IPS-20b (cell line): Measurements from ENCODE around the gene TNXB.
"Not testable (repeated sequence)": the region's sequence is repeated elsewhere in the genome, so short reads cannot be mapped to it uniquely, and the experiment has no call there.

Experiments
- H3K27ac ChIP-seq: one replicate; pipeline ENCODE4 v1.5.1; 2013; ENCODE audit warnings: low read length
- H3K27me3 ChIP-seq: 2 replicates; pipeline ENCODE4 v1.6.1; 2013; ENCODE audit warnings: mild to moderate bottlenecking, low read length, inconsistent platforms; ENCODE audit not compliant: insufficient read depth
- H3K36me3 ChIP-seq: 2 replicates; pipeline ENCODE4 v1.6.1; 2013; ENCODE audit warnings: low read depth, mild to moderate bottlenecking, inconsistent platforms, low read length, moderate library complexity; ENCODE audit not compliant: insufficient read depth
- H3K4me1 ChIP-seq: 2 replicates; pipeline ENCODE4 v1.6.1; 2013; ENCODE audit warnings: mild to moderate bottlenecking, control low read depth, inconsistent platforms, low read length, moderate library complexity; ENCODE audit not compliant: insufficient read depth
- H3K4me3 ChIP-seq: 2 replicates; pipeline ENCODE4 v1.5.1; 2013; ENCODE audit warnings: mild to moderate bottlenecking, low read length, inconsistent platforms
- H3K9ac ChIP-seq: 2 replicates; pipeline ENCODE4 v1.6.1; 2013; ENCODE audit warnings: low read depth, mild to moderate bottlenecking, inconsistent platforms, low read length, moderate library complexity
- H3K9me3 ChIP-seq: 2 replicates; pipeline ENCODE4 v1.6.1; 2013; ENCODE audit warnings: mild to moderate bottlenecking, low read depth, low read length, inconsistent platforms; ENCODE audit not compliant: insufficient read depth

Gene TNXB

DNA sequence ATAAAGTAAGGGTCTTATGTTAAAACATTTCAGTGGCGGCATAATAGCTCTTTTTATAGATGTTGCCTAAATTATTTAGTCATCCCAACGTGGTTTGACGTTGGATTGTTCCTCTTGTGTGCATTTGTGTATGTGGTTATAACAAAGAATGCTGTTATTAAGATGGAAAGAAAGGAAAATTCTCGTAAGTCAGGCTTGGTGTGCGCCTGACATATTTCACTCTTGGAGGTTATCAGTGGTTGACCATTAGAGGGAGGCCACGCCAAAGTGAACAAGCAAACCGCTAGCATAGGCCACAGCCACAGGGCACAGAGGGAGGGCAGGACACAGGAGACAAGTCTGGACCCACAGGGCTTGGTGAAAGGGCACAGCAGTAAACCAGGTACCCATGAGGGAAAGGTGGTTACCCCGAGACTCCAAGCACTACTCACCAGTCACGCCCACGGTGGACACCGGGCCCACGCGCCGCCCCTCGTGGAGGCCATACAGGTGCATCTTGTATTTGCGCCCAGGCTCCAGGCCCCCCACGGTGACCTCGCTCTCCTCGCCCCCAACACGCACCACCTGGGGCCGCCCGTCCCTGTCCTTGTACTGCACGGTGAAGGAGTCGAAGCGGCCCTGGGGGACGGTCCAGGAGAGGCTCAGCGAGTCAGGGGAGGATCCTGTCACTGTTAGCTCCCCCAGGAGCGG lies 48.0 kb downstream of the TNXB start:
- no peaks in the 10 kb centered on the region for H3K9me3 ChIP-seq
- no peak overlapping the region for H3K4me3 ChIP-seq
- H3K36me3 ChIP-seq: no peaks in the 10 kb centered on the region
- no peaks in the 10 kb centered on the region for H3K27me3 ChIP-seq
- H3K9ac ChIP-seq: no peak overlapping the region
- H3K4me1 ChIP-seq: no peaks in the 10 kb centered on the region
- no peak overlapping the region for H3K27ac ChIP-seq

DNA sequence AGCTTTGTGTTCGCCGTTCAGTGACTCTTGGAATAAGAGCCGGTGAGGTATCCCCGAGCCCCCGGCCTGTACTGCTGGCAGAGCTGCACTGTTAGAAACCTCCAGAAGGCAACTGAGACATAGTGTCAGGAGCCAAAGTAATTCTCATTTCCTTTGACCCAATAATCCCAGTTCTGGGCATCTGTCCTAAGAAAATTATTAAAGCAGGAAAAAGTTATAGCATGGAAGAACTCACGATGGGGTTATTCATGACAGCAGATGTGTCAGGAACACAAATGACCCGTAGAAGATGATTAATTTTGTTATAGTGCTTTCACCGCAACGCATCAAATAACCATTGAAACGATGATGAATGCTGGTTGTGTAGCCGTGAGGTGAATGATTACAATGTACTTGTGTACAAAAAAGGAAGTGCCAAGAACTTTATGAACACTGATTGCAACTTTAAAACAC lies 50.6 kb downstream of the TNXB start:
- Histone ChIP-seq H3K9me3 (no peaks in the 10 kb centered on the region), H3K27me3 (no peaks in the 10 kb centered on the region), H3K4me1 (no peaks in the 10 kb centered on the region), H3K4me3 (no peak overlapping the region), H3K36me3 (no peaks in the 10 kb centered on the region), H3K9ac (no peak overlapping the region), H3K27ac (no peak overlapping the region)

DNA sequence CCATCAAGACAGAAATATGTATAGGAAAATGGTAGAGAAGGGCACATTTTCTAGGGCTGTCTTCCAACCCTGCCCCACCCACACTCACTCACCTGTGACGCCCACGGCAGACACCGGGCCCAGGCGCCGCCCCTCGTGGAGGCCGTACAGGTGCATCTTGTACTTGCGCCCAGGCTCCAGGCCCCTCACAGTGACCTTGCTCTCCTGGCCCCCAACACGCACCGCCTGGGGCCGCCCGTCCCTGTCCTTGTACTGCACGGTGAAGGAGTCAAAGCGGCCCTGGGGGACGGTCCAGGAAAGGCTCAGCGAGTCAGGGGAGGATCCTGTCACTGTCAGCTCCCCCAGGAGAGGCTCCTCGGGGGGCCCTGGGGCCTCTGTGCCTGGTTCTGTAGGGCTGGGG lies 51.2 kb downstream of the TNXB start:
- Histone ChIP-seq H3K27ac (no peak overlapping the region), H3K9ac (no peak overlapping the region), H3K4me3 (no peak overlapping the region), H3K27me3 (no peaks in the 10 kb centered on the region), H3K4me1 (no peaks in the 10 kb centered on the region), H3K9me3 (no peaks in the 10 kb centered on the region), H3K36me3 (no peaks in the 10 kb centered on the region)

DNA sequence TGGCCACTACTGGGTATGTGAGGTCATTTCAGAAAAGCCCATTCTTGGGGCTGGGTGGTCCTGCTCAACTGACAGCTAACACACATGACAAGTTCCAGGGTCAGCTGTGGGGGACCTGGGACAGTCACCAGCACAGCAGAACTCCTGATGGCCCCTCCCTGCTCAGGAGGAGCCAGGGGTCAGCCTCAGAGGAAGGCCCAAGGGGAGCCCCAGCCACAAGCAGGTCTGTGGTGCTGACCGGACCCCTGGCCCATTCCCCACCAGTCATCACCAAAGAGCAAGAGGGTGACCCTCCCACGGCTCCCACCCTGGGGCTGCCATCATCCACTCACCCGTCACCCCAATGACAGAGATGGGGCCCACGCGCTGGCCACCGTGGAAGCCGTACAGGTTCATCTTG lies 52.9 kb downstream of the TNXB start:
- H3K9me3 ChIP-seq: no peaks in the 10 kb centered on the region
- H3K9ac ChIP-seq: no peak overlapping the region
- H3K4me1 ChIP-seq: no peaks in the 10 kb centered on the region
- H3K4me3 ChIP-seq: no peak overlapping the region
- no peaks in the 10 kb centered on the region for H3K36me3 ChIP-seq
- no peak overlapping the region for H3K27ac ChIP-seq
- no peaks in the 10 kb centered on the region for H3K27me3 ChIP-seq

DNA sequence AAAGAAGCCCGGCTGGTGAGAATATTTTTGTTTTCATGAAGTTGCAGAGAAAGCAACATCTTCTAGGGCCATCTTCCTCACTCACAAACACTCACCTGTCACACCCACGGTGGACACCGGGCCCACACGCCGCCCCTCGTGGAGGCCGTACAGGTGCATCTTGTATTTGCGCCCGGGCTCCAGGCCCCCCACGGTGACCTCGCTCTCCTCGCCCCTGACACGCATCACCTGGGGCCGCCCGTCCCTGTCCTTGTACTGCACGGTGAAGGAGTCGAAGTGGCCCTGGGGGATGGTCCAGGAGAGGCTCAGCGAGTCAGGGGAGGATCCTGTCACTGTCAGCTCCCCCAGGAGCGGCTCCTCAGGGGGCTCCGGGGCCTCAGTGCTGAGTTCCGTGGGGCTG lies 53.4 kb downstream of the TNXB start:
- H3K27me3 ChIP-seq, H3K27ac ChIP-seq, H3K4me1 ChIP-seq, H3K36me3 ChIP-seq, H3K9me3 ChIP-seq, H3K4me3 ChIP-seq, H3K9ac ChIP-seq: not testable (repeated sequence)

DNA sequence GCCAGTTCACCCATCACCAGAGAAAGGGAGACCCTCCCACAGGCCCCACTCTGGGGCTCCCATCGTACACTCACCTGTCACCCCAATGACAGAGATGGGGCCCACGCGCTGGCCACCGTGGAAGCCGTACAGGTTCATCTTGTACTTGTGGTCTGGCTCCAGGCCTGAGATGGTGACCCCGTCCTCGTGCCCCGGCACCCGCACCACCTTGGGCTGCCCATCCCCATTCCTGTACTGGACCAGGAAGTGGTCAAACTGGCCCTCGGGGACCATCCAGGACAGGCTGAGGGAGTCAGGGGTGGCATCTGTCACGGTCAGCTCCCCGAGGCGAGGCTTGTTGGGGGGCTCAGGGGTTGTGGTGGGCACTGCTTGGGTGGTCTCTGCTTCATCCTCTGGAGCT lies 55.8 kb downstream of the TNXB start:
- H3K9me3 ChIP-seq, H3K27ac ChIP-seq, H3K36me3 ChIP-seq, H3K4me1 ChIP-seq, H3K4me3 ChIP-seq, H3K27me3 ChIP-seq, H3K9ac ChIP-seq: not testable (repeated sequence)

DNA sequence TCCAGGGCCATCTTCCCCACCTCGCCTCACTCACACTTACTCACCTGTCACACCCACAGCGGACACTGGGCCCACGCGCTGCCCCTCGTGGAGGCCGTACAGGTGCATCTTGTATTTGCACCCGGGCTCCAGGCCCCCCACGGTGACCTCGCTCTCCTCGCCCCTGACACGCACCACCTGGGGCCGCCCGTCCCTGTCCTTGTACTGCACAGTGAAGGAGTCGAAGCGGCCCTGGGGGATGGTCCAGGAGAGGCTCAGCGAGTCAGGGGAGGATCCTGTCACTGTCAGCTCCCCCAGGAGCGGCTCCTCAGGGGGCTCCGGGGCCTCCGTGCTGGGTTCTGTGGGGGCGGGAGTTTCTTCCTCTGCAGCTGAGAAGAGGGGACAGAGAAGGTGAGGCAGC lies 56.5 kb downstream of the TNXB start:
- H3K9me3 ChIP-seq, H3K27me3 ChIP-seq, H3K27ac ChIP-seq, H3K9ac ChIP-seq, H3K4me3 ChIP-seq, H3K4me1 ChIP-seq, H3K36me3 ChIP-seq: not testable (repeated sequence)

DNA sequence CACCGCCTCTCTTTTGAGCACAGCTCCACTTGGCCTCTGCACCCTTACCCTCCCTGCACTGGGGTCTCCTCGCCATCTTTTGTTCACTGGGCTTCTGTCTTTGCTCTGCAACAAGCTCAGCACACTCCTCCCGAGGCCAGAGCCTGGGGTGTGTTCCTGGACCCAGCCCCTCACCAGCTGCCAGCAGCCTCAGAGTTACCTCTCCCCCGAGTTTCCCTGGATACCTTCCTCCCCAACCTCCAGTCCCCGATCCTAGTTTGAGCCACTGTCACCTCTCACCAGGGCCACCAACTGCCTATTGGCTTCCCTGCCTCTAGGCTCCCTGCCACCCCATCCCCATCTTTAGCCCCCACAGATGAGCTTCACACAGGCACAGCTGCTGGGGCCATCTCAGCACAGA lies 58.6 kb downstream of the TNXB start:
- H3K4me3 ChIP-seq: no peak overlapping the region
- no peak overlapping the region for H3K9ac ChIP-seq
- H3K27ac ChIP-seq: no peak overlapping the region
- no peaks in the 10 kb centered on the region for H3K36me3 ChIP-seq
- H3K4me1 ChIP-seq: no peaks in the 10 kb centered on the region; the same call in 1 of the 2 replicates
- H3K27me3 ChIP-seq: no peaks in the 10 kb centered on the region; the same call in none of the 2 replicates
- H3K9me3 ChIP-seq: no peaks in the 10 kb centered on the region

DNA sequence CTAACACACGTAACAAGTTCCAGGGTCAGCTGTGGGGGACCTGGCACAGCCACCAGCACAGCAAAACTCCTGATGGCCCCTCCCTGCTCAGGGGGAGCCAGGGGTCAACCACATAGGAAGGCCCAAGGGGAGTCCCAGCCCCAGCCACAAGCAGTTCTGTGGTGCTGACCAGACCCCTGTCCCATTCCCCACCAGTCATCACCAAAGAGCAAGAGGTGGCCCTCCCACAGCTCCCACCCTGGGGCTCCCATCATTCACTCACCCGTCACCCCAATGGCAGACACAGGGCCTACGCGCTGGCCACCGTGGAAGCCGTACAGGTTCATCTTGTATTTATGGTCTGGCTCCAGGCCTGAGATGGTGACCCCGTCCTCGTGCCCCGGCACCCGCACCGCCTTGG lies 59.4 kb downstream of the TNXB start:
- H3K27ac ChIP-seq, H3K9me3 ChIP-seq, H3K9ac ChIP-seq, H3K27me3 ChIP-seq, H3K4me3 ChIP-seq, H3K36me3 ChIP-seq, H3K4me1 ChIP-seq: not testable (repeated sequence)

DNA sequence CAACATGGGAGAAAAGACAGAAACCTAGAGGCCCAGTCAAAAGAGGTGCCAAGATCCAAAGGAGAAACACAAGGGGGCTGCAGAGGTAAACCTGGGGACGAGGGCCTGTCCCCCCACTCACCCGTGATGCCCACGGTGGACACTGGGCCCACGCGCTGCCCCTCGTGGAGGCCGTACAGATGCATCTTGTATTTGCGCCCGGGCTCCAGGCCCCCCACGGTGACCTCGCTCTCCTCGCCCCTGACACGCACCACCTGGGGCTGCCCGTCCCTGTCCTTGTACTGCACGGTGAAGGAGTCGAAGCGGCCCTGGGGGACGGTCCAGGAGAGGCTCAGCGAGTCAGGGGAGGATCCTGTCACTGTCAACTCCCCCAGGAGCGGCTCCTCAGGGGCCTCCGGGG lies 60.0 kb downstream of the TNXB start:
- H3K27me3 ChIP-seq, H3K4me3 ChIP-seq, H3K4me1 ChIP-seq, H3K9me3 ChIP-seq, H3K9ac ChIP-seq, H3K36me3 ChIP-seq, H3K27ac ChIP-seq: not testable (repeated sequence)

DNA sequence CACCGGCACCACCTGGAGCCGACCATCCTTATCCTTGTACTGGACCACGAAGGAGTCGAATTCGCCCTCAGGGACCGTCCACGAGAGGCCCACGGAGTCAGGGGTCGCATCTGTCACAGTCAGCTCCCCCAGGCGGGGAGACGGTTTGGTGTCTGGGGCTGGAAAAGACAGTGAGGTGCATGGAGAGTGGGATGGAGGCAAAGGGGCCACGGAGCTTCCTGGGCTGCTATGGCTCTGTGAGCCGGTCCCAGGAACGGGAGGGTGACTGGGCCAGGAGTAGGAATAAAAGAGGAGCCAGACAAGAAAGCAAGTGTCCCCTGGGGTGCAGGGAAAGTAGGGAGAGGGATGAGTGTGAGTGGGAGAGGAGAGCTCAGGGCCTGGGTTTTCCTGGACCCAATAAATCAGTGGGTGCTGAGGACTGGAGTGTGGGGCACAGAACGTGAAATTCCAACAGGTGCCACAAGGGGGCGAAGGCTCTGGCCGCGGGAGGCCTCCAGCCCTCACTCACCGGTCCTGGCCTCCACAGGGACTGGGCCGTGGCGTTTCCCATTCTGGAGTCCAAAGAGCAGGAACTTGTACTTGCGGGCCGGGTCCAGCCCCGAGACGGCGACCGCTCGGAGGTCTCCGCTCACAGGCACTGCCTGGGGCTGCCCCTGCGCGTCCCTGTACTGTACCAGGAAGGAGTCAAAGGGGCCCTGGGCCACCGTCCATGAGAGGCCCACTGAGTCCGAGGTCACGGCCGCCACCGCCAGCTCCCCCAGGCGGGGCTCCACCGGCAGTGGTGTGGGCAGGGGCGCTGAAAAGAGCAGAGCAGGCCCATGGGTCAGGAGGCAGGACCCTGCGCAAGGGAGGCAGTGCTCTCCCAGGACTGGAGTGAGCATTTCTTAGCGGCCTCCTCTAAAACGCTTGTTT lies 61.0 kb downstream of the TNXB start:
- H3K27ac ChIP-seq: no peak overlapping the region
- no peak overlapping the region for H3K4me3 ChIP-seq
- H3K4me1 ChIP-seq: no peaks in the 10 kb centered on the region; the same call in 1 of the 2 replicates
- H3K36me3 ChIP-seq: no peaks in the 10 kb centered on the region
- no peaks in the 10 kb centered on the region; the same call in none of the 2 replicates for H3K27me3 ChIP-seq
- no peak overlapping the region for H3K9ac ChIP-seq
- no peaks in the 10 kb centered on the region for H3K9me3 ChIP-seq

DNA sequence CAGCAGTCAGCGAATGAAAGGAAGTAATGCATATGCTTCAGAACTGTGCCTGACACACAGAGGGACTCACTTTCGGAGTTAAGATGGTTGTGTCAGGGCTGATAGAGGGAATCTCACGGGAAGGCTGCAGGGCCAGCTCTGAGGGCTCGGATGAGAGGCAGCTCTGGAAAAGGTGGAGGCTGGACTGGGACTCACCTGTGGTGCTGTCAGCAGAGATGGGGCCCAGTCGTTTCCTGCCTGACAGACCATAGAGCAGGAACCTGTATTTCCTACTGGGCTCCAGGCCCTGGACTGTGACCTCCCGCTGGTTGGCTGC lies 61.6 kb downstream of the TNXB start:
- H3K27ac ChIP-seq: no peak overlapping the region
- no peaks in the 10 kb centered on the region; the same call in 1 of the 2 replicates for H3K4me1 ChIP-seq
- no peaks in the 10 kb centered on the region; the same call in none of the 2 replicates for H3K27me3 ChIP-seq
- no peak overlapping the region for H3K4me3 ChIP-seq
- no peaks in the 10 kb centered on the region for H3K36me3 ChIP-seq
- no peak overlapping the region for H3K9ac ChIP-seq
- no peaks in the 10 kb centered on the region for H3K9me3 ChIP-seq
